Endothelial cell of umbilical vein (primary cell): ENCODE data around the gene FA2H. TPM values are rescaled to one million over a fixed set of nuclear protein-coding genes. Genes with fewer than 3 reads are reported as not detected.

Experiments used
- BruUV-seq: library from RNA; stranded (reverse); fragments of 400-500 nt; replicated peaks from 2 replicates; lab custom pipeline; 2021; lab: Mats Ljungman, UMichigan
- CTCF ChIA-PET: fragments of 300-600, 350-600 bp; sonication (Branson Sonifier 250); formaldehyde crosslinking; loops from one replicate; lab custom pipeline; 2021; ENCODE audit warnings: antibody characterized with exemption, inconsistent platforms; lab: Charles Lee
- POLR2A ChIA-PET: fragments of 300-600, 350-600 bp; sonication (Branson Sonifier 250); formaldehyde crosslinking; loops from one replicate; lab custom pipeline; 2021; ENCODE audit warnings: antibody characterized with exemption, inconsistent platforms; lab: Charles Lee
- DNase-seq: peaks from one replicate; pipeline ENCODE4 v3.0.0-alpha.2; 2011; ENCODE audit warnings: low read depth, low spot score
- FAIRE-seq: peaks from 2 replicates; lab custom pipeline; 2011; peaks lifted over from hg19 to GRCh38; lab: Jason Lieb, UNC
- H2AFZ ChIP-seq: 2 replicates; pipeline ENCODE4 v1.6.0; 2012; ENCODE audit warnings: low read depth, low read length, control low read depth, inconsistent platforms
- H3K27ac ChIP-seq: 2 replicates; pipeline ENCODE4 v1.5.1; 2011; ENCODE audit warnings: low read depth, mild to moderate bottlenecking, control low read depth, low read length, moderate library complexity; ENCODE audit not compliant: insufficient read depth
- H3K27me3 ChIP-seq, 2 experiments: 2 replicates each; pipeline versions ENCODE4 v1.6.0 to v1.6.1; 2011; ENCODE audit warnings: low read length in 2 of 2, mixed read lengths in 1 of 2; ENCODE audit not compliant: control insufficient read depth in 2 of 2, insufficient read depth in 2 of 2
- H3K36me3 ChIP-seq, 2 experiments: 2 replicates in 1 of 2; 3 replicates in 1 of 2; pipeline ENCODE4 v1.5.1; 2011; ENCODE audit warnings: low read length in 2 of 2, mild to moderate bottlenecking in 1 of 2, moderate library complexity in 1 of 2; ENCODE audit not compliant: control insufficient read depth in 2 of 2, insufficient read depth in 2 of 2; ENCODE audit errors: extremely low read depth in 1 of 2
- H3K4me1 ChIP-seq: 3 replicates; pipeline ENCODE4 v1.5.1; 2011; ENCODE audit warnings: mild to moderate bottlenecking, low read length; ENCODE audit not compliant: control insufficient read depth, insufficient read depth; ENCODE audit errors: extremely low read depth
- H3K4me2 ChIP-seq: 2 replicates; pipeline ENCODE4 v1.6.1; 2011; ENCODE audit warnings: low read length, control low read depth, mixed read lengths; ENCODE audit not compliant: insufficient read depth
- H3K4me3 ChIP-seq, 3 experiments: fragments of 200-600 bp in 1 of 3; sonication (generic), shearing (Covaris generic) in 1 of 3; replicated peaks in 1 of 3; 2 replicates each; pipeline ENCODE4 v1.5.1; 2011 to 2016; ENCODE audit warnings: control low read depth in 3 of 3, low read length in 3 of 3, mild to moderate bottlenecking in 2 of 3, inconsistent platforms in 1 of 3, low read depth in 1 of 3, moderate library complexity in 1 of 3; ENCODE audit not compliant: insufficient read depth in 1 of 3
- H3K79me2 ChIP-seq: 2 replicates; pipeline ENCODE4 v1.6.0; 2012; ENCODE audit warnings: low read length, inconsistent platforms; ENCODE audit not compliant: control insufficient read depth, insufficient read depth
- H3K9ac ChIP-seq: replicated peaks from 2 replicates; pipeline ENCODE3; 2011; ENCODE audit warnings: low read length, control low read depth; ENCODE audit not compliant: insufficient read depth; ENCODE audit errors: extremely low read depth
- H3K9me1 ChIP-seq: replicated peaks from 3 replicates; pipeline ENCODE4 v1.6.0; 2011; ENCODE audit warnings: mild to moderate bottlenecking, low read length; ENCODE audit not compliant: control insufficient read depth, insufficient read depth; ENCODE audit errors: extremely low read depth
- H3K9me3 ChIP-seq: replicated peaks from 2 replicates; pipeline ENCODE4 v1.5.1; 2012; ENCODE audit warnings: low read length, inconsistent platforms; ENCODE audit not compliant: control insufficient read depth, insufficient read depth
- H4K20me1 ChIP-seq: replicated peaks from 2 replicates; pipeline ENCODE3; 2011; ENCODE audit warnings: mild to moderate bottlenecking, low read length; ENCODE audit not compliant: control insufficient read depth, insufficient read depth; ENCODE audit errors: extremely low read depth
- FOS ChIP-seq: IDR thresholded peaks from 2 replicates; pipeline ENCODE4 v1.6.1; 2011; ENCODE audit warnings: mild to moderate bottlenecking, low read length, moderate library complexity, borderline replicate concordance; ENCODE audit not compliant: insufficient read depth
- GATA2 ChIP-seq: IDR thresholded peaks from 2 replicates; pipeline ENCODE4 v1.7.0; 2011; ENCODE audit warnings: low read depth, mild to moderate bottlenecking, moderate library complexity, mixed read lengths, low read length; ENCODE audit not compliant: insufficient read length, insufficient read depth
- JUN ChIP-seq: IDR thresholded peaks from 2 replicates; pipeline ENCODE4 v1.6.1; 2011; ENCODE audit warnings: borderline replicate concordance, low read depth; ENCODE audit not compliant: insufficient read length, insufficient read depth
- POLR2A ChIP-seq: IDR thresholded peaks from 2 replicates; pipeline ENCODE4 v1.6.1; 2012; ENCODE audit warnings: low read depth, mild to moderate bottlenecking, control low read depth, low read length
- POLR2AphosphoS5 ChIP-seq: IDR thresholded peaks from 2 replicates; pipeline ENCODE4 v1.6.1; 2012; ENCODE audit warnings: low read depth, mild to moderate bottlenecking, control low read depth, low read length, moderate library complexity; ENCODE audit not compliant: insufficient read depth
- dilution Hi-C: fragments of 300-500 bp; cut with MboI; formaldehyde crosslinking; loops from one replicate; pipeline ENCODE4 v1.15.0; 2019; ENCODE audit warnings: low sequenced_read_pairs; ENCODE audit not compliant: extremely low pct_ligation_motif_present
- intact Hi-C: fragments of 100-400 bp; cut with micrococcal nuclease; formaldehyde crosslinking; loops from one replicate; pipeline ENCODE4 v1.10.0; 2022
- polyA plus RNA-seq, 4 experiments: library from polyadenylated mRNA; depleted of rRNA in 3 of 4; stranded (reverse) in 3 of 4; unstranded in 1 of 4; fragments of >200 nt; gene quantifications; 2 replicates each; pipeline versions ENCODE4 v1.2.1 to v1.2.3, GENCODE V29; 2011 to 2012; ENCODE audit warnings: missing spikeins in 1 of 4
- total RNA-seq: library from RNA; stranded (reverse); gene quantifications from 2 replicates; pipeline ENCODE4 v1.2.3, GENCODE V29; 2021
- TF ChIP-seq, protein P1 (sequence below): IDR thresholded peaks from 2 replicates; pipeline ENCODE4 v1.6.1; 2011; ENCODE audit not compliant: insufficient read depth, insufficient read length
- TF ChIP-seq, protein P2 (sequence below), 2 donors: IDR thresholded peaks; 1 replicate in 1 of 2; 2 replicates in 1 of 2; pipeline ENCODE4 v1.5.1; 2011; ENCODE audit warnings: low read length in 2 of 2, mild to moderate bottlenecking in 2 of 2, moderate library complexity in 2 of 2, control low read depth in 1 of 2, inconsistent platforms in 1 of 2, low read depth in 1 of 2; ENCODE audit not compliant: insufficient read depth in 1 of 2; ENCODE audit errors: extremely low read depth in 1 of 2

The FA2H gene
- total and polyA plus RNA-seq, 2 donors (not counting 3 experiments of a cell fraction or from before 2014, with no cell fraction given): not detected

DNA sequence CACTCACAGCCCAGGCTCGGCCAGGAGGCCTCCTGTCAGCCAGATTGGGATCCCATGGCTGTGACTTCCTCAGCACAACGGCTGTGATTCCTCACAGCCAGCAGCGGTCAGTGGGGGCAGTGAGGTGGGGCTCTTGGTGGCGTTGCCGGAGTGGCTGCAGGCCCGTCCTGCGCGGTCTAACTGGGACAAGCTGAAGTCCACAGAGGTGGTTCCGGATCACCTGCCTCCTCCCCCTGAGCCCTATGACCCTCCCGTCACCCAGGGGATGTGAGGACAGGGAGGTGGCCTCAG is 39.5 kb downstream of the FA2H start:
- Histone ChIP-seq H3K4me1 (no peaks in the 10 kb centered on the region), H3K79me2 (no peaks in the 10 kb centered on the region), H3K9ac (no peak overlapping the region), H4K20me1 (no peaks in the 10 kb centered on the region), H3K9me1 (no peaks in the 10 kb centered on the region), H3K9me3 (no peaks in the 10 kb centered on the region), H3K4me3 (no peak overlapping the region), H2AFZ (no peak overlapping the region), H3K27ac (no peak overlapping the region), H3K36me3 (no peaks in the 10 kb centered on the region), H3K27me3 (no peaks in the 10 kb centered on the region), H3K4me2 (no peak overlapping the region)
- no peak for TF ChIP-seq POLR2AphosphoS5
- TF ChIP-seq, protein P1, sequence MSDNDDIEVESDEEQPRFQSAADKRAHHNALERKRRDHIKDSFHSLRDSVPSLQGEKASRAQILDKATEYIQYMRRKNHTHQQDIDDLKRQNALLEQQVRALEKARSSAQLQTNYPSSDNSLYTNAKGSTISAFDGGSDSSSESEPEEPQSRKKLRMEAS: no peak
- TF ChIP-seq JUN: no peak
- TF ChIP-seq, protein P2, sequence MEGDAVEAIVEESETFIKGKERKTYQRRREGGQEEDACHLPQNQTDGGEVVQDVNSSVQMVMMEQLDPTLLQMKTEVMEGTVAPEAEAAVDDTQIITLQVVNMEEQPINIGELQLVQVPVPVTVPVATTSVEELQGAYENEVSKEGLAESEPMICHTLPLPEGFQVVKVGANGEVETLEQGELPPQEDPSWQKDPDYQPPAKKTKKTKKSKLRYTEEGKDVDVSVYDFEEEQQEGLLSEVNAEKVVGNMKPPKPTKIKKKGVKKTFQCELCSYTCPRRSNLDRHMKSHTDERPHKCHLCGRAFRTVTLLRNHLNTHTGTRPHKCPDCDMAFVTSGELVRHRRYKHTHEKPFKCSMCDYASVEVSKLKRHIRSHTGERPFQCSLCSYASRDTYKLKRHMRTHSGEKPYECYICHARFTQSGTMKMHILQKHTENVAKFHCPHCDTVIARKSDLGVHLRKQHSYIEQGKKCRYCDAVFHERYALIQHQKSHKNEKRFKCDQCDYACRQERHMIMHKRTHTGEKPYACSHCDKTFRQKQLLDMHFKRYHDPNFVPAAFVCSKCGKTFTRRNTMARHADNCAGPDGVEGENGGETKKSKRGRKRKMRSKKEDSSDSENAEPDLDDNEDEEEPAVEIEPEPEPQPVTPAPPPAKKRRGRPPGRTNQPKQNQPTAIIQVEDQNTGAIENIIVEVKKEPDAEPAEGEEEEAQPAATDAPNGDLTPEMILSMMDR (IDR thresholded peaks at IDR 0.05; ENCODE audit: extremely low read depth in 1 of 2, insufficient read depth in 1 of 2, low read depth in 1 of 2, low read length in 2 of 2): no peak
- TF ChIP-seq FOS: no peak
- no peak for TF ChIP-seq POLR2A
- no peak for TF ChIP-seq GATA2
- ChIA-PET CTCF (interaction anchor here (2.3 kb wide), 1 partner anchor 128 kb away, joined by 6 read pairs; no protein-coding TSS in a partner anchor), POLR2A (no interaction called here)
- intact Hi-C loops (no loop called here), dilution Hi-C loops (no loop called here)
- DNase-seq (no peak), FAIRE-seq (no peak)
- BruUV-seq: no TSS peak
